Stimulated activated CD4-positive, alpha-beta T cell treated with anti-CD3 and anti-CD28 coated beads, Interleukin-12 subunit alpha, Interleukin-12 subunit beta, amount 100 ng/mL, for 24 hours (primary cell): ENCODE results near the gene ZDHHC18.
"Not testable (repeated sequence)": the region's sequence is repeated elsewhere in the genome, so short reads cannot be mapped to it uniquely, and the experiment has no call there.

Experiments used
- DNase-seq, 2 experiments: peaks; one replicate each; pipeline ENCODE4 v3.0.0-alpha.2; 2020; ENCODE audit warnings: low read depth in 2 of 2

The ZDHHC18 gene

DNA sequence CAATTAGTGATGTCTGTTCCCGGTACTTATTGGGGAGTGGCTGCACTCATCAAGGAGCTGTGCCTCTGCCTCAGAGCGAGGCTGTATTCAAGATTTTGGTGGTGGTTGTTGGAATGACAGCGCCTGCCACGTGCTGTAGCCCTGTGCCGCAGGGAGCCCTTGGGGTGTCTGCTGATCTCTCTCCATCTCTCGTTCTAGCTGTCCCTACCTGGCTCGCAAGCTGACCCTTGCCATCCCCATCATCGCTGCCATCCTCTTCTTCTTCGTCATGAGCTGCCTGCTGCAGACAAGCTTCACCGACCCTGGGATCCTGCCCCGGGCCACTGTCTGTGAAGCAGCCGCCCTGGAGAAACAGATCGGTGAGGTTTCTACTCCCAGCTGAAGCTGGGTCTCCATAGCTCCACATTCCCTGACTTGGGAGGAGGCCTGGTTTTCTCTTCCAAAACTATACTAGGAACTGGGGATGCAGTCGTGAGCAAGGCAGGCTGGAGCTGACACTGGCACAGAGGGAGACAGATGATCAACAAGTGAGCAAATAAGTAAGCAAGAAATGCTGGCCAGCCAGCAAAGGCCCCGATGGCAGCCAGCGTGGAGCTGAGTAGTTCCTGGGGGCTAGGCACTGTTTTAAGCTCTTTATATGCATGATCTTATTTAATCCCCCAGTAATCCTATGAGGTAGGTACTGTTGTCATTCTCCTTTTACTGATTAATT is 5.9 kb downstream of the ZDHHC18 start:
- no peak for DNase-seq

DNA sequence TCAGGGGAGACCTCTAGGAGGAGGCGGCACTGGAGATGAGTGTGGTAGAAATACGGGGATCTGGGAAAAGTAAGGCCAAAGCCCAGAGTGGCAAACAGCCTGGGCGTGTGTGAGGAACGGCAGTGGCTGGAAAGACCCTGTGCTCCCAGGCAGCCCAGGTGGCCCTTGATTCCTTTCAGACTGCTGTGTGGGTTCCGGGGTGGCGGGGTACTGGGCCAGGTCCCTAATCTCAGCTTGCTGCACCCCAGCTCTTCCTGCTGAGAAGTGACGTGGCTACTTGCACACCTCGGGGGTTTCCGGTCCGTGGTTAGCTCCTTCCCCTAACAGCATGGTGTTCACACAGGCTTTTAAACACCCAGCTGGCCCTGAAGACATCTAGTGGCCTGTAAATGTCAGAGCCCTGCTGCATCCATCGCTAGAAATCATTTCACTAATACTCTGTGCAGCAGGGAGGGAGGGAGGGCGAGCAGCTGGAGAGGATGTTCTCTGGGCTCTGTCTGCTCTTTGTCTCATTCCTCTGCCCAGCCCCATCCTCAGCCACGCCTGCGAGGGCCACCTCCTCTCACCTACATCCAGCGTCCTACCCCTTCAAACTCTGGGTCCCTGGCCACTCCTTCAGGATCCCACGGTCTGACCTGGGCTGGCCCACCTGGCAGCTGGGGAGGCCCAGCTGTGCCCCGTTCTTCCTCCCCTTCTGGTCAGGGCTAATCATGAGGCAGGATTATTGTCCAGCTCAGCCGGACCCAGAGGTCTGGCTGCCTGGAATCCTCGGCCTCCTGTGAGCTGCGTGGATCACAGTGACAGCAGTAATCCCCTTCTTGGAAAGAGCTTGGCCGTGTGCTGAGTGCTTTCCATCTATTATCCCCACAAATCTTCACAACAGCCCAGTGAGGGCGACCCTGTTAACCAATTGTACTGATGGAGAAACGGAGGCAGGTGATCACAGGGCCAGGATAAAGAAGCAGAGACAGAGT is 7.2 kb downstream of the ZDHHC18 start:
- DNase-seq, result peak; percentile 63 to 71

DNA sequence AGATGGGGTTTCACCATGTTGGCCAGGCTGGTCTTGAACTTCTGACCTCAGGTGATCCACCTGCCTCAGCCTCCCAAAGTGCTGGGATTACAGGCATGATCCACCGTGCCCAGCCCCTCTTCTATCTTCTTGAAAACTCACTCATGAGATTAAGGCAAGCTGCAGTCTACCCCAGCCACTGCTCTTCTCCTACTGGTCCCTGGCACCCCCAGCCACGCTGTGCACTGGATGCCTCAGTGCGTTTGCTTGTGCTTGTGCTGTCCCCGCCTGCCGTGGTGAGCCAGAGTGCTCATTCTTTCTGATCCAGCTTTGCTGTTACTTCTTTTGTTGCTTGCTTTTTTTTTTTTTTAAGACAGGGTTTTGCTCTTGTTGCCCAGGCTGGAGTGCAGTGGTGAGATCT is 11.2 kb downstream of the ZDHHC18 start:
- not testable (repeated sequence) for DNase-seq

DNA sequence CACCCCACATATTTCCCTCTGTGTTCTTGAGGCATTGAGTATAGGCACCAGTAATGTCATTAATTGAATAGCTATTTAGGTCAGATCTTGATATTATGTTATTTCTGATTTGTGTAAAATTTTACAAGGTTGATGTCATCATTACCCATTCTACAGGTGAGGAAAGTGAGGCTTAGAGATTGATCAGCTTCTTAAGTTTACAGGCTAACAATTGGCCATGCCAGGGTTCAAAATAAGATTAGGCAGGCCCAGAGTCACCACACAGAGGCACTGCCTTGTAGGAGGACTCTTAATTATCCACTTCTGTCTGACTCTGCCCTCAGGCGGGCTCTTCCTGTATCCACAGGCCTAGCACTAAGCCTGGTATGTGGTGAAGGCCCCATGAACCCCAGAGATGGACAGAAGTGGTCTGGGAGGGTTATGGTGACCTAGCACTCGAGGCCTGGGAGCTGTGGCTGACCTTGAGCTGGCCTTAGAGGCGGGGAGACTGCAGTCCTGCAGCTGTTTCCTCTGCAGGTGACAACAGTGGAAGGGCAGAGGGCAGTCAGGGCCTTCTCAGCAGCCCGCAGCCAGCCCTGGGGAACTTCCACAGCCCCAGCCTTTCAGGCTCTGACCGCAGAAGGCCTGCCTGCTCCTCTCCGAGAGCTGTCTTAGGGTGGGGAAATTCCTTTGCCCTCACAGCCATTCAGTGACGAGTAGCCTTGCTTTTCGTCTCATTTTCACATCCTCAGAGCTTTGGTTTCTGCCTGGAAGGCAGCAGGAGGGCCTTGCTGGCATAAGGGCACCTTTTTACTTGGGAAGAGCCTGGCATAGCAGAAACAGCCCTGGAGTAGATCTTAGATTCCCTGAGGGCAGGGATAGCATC is 12.2 kb downstream of the ZDHHC18 start:
- no peak for DNase-seq

DNA sequence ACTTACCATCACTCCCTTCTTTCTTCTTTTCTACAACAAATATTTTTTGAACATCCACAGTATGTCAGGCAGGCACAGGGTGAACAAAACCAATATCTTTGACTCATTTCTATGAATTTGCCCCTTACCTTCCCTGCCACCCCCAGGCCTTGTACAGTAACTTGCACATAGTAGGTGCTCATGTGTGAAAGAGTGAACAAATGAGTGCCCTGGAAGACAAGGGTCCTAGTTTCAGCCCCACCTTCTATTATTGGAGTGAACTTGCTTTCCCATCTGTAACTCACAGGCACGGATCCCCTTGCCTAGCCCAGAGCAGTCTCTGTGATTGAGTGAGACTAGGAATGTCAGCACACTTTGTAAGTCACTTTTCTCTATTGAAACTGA is 12.8 kb downstream of the ZDHHC18 start:
- DNase-seq, result no peak

DNA sequence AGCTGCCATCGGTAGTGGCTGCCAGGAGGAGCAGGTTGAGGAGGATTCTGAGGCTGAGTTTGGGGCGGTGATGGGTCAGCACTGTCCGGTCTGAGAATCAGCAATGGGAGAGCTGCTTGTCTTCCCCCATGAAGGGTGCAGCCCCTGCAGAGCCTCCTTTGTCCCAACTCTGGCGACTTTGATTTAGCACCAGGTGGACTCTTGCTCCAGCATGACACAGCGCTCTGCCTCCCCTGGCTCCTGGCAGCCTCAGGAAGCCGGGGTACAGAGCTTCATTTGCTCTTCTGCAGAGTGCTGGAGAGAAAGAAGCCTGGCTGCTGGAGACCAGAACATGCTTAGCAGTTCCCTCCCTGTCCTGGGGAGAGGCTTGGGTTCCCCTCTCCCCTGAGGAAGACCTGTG is 13.3 kb downstream of the ZDHHC18 start:
- no peak for DNase-seq

DNA sequence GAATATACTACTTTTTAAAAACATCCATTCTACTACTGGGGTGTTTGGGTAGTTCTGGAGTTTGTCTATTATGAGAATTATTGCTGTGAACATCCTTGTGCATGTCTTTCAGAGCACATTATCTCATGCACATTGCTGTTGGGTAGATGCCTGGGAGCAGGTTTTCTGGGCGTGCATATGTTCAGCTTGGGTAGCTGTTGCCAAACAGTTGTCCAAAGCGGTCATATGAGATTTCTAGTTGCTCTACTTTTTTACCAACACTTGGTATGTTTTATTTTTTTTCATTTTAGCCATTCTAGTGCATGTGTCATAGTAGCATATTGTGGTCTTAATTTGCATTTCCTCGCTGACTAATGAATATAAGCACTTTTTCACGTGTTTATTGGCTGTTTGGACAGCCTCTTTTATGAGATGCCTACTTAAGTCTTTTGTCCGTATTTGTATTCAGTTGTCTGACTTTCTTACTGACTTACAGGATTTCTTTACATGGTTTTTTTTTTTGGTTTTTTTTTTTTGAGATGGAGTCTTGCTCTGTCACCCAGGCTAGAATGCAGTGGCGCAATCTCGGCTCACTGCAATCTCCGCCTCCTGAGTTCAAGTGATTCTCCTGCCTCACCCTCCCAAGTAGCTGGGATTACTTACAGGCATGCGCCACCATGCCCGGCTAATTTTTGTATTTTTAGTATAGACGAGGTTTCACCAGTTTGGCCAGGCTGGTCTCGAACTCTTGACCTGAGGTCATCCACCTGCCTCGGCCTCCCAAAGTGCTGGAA is 18.1 kb downstream of the ZDHHC18 start:
- DNase-seq, result no peak

DNA sequence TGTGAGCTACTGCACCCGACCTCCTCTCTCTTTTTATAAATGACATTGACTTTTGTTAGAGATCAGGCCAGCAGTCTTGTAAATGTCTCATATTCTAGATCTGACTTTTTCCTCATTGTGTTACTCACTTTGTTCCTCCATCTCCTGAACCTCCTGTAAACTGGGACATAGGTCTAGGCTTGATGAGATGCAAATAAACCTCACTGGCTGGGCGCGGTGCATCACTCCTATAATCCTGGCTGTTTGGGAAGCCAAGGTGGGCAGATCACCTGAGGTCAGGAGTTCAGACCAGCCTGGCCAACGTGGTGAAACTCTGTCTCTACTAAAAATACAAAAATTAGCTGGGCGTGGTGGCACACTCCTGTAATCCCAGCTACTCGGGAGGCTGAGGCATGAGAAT is 21.3 kb downstream of the ZDHHC18 start:
- not testable (repeated sequence) for DNase-seq

DNA sequence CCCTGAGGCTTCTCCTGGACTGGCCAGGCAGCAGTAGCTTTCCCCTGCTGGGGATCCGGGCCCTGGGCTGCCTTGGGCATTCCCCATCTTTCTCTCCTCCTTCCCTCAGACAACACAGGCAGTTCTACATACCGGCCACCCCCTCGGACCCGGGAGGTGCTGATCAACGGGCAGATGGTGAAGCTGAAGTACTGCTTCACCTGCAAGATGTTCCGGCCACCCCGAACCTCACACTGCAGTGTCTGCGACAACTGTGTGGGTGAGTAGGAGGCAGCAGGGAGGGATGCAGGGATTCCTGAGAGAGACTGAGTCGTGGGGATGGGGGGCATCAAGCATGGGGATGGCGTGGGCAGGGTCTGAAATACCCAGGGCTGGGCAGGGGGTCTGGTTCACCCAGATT is 22.0 kb downstream of the ZDHHC18 start:
- DNase-seq, result no peak

DNA sequence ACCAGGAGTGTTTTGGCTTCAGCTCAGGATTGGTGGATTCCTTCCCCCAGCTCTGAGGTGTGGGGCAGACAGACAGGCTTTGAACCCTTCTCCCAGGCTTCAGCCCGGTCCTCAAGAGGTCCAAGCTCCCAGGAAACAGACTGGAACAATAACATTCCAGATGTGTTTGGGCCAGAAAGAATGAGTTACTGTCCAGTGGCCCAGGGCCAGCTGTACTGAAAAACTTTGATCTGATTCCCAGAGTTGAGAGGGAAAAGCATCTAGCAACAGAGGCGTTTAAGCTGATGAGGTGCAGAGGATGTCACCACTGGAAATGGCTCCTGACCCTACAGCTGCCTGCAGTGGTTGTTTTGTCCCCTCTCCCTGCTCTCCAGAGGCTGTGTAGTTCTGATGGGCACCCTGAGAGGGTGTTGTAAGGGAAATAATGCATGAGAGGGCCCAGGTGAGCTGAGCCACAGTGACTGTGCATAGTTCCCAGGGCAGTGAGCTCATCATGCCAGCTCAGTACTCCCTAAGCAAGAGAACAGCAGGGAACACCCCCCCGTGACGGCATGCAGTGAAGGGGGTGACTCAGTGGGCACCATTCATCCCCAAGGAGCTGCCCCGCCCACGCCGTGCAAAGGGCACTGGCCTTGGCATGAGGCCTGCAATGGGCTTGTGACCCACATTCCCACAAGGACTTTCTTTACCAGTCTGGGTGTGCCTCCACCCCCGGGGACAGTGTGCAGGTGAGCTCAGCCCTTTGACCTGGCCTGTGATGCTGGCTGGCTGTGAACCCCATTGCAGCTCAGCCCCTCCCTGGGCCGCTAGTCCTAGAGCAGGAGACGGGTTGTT is 22.7 kb downstream of the ZDHHC18 start:
- DNase-seq, result no peak

DNA sequence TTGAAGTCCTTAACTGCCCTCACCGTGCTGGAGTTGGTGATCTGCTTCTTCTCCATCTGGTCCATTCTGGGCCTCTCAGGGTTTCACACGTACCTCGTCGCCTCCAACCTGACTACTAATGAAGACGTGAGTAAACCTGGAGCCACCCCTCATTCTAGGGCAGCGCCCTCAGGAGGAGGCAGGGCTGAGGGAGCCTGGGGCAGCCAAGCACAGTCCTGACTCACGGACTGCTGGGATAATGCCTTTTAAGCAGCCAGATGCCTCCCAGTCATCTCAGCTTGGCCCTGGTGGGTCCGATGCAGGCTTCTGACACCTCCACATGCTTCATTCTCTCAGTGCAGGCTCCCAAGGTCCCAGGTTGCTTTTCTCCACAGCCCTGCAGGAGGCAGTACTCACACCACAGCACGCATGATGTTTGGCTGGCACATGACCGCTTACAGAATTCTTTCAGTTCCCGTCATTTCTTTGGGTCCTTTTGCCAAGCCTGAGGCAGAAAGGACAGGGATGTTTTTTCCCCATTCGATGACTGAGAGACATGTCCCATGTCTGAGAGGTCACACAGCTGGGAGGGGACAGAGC is 24.7 kb downstream of the ZDHHC18 start:
- DNase-seq, result no peak

DNA sequence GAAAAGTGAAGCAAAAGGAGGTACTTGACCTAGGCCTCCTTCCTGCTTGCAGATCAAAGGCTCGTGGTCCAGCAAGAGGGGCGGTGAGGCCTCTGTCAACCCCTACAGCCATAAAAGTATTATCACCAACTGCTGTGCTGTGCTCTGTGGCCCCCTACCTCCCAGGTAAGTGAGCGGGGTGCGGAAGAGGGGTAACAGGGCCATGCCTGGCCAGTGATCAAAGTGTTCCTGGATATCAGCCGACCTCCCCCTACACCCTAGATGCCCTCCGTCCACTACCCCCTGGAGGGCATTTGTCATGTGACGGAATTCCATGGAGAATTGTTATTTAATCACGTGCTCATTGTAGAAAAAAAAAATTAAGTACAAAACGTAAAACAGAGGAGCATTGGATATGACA is 26.2 kb downstream of the ZDHHC18 start:
- no peak for DNase-seq

DNA sequence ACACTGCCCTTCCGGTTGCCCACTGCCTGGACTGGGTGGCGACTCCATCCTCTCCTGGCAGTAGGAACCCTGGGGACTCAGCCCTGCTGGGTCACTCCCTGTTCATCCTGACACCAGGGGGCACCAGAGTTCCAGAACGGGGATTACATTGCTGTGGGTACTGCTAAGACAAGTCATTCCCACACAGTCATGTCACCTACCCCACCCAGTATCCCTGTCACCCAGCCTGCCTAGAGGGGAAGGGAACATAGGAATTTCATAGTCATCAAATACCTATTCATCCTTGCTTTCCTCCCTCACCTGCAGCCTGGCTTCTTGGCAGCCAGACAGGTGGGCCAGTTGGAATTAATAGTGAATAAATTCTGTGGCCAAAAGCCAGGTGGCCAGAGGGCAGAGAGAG is 26.7 kb downstream of the ZDHHC18 start:
- peak; percentile 53 to 81 for DNase-seq

DNA sequence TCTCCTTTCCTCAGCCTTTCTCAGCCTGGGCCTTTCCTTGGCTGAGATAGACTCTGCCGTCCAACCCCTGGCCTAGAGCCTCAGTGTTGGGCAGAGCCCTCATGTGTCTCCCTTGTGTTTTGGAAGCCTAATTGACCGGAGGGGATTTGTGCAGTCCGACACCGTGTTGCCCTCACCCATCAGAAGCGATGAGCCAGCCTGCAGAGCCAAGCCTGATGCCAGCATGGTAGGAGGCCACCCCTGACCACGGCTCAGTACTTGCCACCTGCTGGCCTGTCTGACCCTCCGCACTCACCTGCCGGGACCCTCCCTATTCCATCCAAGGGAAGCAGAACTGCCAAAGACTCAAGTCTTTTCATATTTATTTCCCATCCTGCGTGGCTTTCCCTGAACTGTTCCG is 27.1 kb downstream of the ZDHHC18 start:
- no peak for DNase-seq

DNA sequence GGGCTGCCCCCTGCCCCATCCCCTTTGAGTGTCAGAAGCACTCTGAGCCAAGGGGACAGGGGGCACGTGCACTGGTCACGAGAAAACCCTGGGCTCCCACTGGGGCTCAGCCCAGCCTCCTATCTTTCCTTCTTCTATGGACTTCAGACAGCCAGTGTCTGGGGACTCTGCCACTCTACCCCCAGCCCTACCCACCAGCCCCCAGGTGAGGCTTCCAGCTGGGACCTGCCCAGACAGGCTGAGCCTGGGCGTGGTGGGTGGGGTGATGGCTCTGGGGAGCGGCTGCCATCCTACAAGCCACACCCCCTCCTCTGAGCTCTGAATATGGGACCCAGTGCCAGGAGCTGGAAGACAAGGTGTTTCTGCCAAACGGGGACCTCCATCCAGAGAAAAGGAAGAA is 28.4 kb downstream of the ZDHHC18 start:
- no peak for DNase-seq

DNA sequence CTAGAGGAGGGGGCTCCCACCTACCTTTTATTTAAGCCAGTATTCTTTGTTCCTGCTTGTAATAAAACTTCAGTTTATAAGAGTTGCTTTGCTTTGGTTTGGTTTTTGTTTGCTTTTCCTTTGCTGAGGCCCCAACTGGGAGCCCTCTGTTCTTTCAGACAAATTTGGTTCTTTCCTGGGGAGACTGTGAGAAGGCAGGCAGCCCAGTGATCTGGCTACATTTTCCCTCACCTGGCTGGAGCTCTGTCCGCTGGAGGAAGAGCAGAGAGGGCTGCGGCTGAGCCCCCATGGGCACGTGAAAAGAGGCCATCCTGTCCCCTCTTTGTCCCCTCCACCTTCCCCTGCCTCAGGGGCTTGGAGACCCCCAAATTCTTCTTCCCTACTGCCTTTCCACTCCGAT is 29.1 kb downstream of the ZDHHC18 start:
- DNase-seq, result no peak

DNA sequence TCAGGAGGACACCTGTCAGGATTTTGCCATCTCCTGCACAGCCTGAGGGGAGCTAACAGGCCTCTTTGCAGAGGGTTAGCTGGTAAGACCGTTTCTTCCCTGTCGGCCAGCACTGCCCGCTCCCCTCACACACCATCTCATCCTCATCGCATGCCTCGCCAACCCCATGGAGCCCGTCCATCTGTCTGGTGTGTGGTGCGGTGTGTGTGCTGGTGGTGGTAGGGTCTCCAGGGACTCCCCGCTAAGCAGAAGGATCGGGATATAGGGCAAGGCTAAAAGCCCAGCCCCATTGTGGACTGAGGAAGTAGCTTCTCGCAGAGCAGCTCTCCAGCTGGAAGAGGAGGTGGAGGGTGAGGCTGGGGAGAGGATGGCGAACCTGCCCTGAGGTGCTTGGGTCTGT is 29.7 kb downstream of the ZDHHC18 start:
- no peak for DNase-seq

DNA sequence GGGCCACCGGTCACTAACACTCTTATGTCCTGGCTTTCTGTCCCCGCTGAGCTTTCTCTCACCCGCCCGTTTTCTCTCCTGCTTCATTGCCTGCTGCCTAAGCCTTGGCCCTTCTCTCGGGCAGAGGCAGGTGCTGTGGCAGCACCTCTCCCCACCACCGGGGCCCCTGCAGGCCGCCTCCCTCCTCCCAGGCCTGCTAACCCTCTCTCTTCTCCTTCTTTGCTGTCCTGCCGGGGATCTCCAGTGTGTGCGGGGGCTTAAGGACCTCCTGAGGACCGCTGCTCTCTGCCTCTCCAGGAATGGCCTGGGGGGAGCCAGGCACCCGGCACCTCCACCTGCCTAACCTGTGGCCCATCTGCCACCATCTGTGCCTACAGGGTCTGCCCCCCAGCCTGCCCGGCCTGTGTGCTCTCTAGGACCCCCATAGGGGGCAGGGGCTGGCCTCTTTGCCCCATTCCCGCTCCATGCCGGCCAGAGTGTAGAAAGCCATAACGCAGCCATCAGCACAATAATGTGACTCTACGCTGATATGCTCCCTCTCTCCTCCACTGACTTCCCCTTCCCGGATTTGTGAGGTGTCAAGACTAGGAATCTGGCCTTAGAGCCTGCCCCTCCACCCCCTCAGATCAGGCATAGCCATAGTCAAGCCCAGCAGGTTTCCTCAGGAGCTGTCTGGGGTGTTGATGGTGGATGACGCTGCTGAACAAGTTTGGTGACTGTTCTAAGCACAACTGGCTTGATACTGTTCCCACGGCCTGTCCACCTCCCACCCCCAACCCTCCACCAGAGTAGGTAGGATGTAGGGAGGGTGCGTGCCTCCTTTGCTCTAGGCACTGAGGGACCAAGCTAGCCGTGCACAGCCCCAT is 30.3 kb downstream of the ZDHHC18 start:
- no peak for DNase-seq

DNA sequence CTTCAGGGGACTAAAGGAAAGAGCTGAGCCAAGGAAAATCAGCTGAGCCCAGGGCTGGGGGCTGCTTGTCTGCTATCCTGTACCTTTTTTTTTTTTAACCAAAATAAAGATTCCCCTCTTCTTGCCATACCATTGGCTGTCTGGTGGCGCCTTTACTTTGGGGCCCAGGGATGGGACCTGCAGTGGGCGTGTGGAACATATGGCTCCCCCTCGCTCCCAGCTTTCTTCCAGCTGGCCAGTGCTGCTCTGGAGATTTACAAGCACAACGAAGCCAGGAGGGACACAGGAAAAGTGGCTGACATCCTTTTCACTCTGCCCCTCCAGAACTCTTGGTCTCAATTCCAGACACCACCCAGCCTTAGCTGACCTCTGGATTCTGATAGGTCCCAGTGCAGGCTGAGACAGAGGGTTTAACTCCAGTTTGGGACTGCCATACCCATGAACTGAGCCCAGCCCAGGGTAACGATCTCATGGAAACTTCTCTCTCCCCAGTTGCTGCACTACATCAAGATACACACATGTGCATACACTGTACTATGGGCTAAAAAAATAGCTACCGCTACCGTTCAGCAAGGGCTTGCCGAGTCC is 31.1 kb downstream of the ZDHHC18 start:
- DNase-seq, result no peak
